ENCODE measurements around the gene LYSMD4. TPM values are rescaled to one million over a fixed set of nuclear protein-coding genes. Genes with fewer than 3 reads are reported as not detected.

LYSMD4 gene
- total RNA-seq, 1 donor from 2014 or later = 20.8 TPM

DNA sequence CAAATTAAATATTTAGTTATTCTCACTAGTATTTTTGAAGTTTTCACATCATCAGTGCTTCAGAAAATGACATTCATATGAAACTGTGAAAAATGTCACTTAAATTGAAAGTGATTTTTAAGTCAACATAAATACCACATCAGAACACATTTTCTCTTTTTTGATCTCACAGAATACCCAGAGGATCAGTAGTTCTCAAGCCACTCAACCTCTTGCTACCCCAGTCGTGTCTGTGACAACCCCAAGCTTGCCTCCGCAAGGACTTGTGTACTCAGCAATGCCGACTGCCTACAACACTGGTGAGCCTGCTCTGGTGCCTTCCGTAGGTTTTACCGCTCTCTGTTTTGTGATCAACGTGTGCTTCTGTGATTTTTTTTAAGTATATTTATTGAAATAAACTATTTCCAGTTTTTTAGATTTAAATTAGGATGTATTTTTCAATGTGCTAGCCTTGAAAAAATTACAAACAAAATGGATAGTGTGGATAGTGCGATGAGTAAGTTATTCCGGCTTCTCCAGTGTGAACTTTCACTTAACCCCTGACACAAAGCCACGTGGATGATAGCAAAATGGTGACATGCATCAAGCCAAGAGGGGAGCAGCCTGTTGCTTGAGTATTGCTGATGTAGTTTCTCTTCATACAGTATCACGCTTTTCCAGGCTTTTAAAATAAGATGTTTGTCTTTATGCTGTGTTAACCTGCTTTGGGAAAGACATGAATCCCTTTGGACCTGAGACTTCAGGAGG lies 26.5 kb downstream of the LYSMD4 start:
- no peak for DNase-seq (ENCODE audit: low read depth)

GRCh38 chr15:99704444-99704838 lies 28.8 kb downstream of the LYSMD4 start:
- peak; percentile 92 for DNase-seq (ENCODE audit: low read depth)

DNA sequence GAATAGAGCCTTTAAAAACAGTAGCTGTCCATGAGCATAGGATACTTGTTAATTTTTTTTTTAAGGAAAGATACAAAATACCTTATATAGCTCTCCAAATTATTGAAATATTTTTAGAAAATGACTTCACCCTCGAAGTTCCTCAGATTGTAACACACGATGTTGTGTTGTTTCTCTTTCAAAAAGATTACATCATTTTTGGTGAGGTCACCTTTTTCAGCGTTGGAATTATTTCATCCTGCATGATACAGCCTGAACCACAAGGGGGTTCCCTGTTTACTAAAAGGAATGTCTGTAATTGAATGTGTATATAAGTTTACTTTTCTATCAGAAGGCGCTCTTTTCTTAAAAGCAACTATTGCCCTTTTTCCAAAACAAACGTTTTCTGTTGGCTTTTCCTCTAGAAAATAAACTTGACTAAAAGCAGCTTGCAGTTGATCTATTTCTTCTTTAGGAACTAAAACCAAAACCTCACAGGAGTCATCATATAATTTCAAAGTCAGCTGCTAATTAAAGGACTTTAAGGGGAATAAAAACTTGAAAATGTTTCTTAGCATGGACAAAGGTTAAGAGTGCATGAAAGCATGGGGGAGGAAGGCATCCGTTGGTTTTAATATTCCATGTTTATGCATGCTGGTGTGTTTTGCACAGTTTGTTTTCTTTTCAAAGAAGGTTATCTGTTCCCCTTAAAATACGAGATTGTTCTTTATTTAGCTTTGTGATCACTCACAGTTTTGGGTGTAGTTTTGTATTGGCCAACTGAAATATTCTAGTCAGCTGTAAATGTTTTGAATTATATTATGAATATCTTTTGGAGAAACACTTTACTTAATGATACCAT lies 29.4 kb downstream of the LYSMD4 start:
- DNase-seq (ENCODE audit: low read depth) = peak; percentile 89

DNA sequence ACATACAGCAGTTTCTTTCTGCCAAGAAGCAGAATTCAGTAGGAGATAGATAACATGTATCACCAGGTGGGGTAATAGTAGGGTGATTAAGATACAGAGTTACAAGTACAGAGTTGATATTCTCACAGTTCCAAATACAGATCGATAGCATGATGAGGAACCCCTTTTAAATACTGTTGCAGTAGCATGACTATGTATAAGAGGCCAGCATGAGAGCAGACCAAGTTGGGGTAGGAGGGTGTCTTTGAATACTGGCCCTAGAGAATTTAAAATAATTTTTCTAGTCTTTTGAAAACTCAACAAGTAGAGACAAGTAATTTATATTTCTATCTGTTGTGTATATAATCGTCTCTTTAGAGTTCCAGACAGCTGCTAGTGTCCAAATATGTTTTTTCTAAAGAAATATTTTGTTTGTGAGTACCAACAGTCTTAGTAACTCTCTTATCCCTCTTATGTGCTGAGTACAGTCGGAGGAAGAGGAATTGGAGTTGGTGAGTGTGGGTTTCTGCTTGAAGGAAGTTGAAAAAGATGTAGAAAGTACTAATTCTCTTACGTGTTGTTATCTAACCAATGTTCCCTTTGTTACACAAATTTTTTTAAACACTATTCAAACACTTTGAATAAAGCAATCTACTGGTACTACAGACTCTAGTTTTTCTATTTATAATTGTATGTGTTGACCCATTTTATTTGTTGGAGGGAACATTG lies 30.2 kb downstream of the LYSMD4 start:
- DNase-seq (ENCODE audit: low read depth) = no peak

- DNase-seq (ENCODE audit: low read depth) = no peak
These were observed 37.1 kb downstream of the LYSMD4 start for GRCh38 chr15:99696096-99696495.

DNA sequence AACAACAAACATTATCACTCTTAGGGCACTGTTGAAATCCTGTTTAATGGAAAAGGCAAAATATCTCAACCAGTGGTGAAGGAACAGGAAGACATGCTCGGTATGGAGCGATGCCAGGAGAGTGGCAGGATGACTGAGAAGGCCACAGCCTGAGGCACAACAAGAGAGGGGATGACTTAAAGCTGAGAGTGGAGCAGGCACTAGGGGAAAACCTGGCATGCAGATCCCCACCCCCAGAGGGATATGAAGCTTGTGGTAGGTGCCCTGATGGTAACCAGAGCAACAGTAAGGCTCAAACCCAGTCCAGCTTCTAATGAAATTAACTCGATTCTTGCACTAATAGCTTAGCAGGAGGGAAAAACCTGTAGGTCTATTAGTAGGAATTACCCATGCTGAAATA lies 40.4 kb downstream of the LYSMD4 start:
- DNase-seq (ENCODE audit: low read depth) = peak; percentile 22

GRCh38 chr15:99686290-99686689 lies 46.9 kb downstream of the LYSMD4 start:
- no peak for DNase-seq (ENCODE audit: low read depth)

DNA sequence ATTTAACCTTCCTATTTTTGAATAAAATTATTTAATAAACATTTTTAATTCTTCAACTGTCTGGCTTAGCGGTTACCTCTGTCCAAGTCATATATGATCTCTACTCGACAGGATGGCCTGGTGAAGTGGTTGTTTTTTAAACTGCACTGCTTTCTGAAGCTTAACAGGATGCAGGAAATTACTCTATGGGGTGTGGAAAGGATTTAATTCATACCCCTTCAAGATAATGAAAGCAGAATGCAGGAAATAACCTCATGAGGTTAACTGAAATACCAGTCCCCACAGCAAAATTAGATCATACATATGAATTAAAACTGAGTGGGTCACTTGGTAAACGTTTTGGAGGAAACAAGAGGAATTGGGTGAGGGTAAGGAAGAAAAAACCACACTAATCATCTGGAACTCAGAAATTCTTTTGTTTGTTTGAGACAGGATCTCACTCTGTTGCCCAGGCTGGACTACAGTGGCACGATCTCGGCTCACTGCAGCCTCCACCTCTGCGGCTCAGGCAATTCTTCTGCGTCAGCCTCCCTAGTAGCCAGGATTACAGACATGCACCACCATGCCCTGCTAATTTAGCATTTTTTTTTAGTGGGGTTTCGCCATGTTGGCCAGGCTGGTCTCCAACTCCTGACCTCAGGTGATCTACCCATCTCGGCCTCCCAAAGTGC lies 50.1 kb downstream of the LYSMD4 start:
- DNase-seq (ENCODE audit: low read depth) = no peak

GRCh38 chr15:99682455-99682854 lies 50.8 kb downstream of the LYSMD4 start:
- peak; percentile 63 for DNase-seq (ENCODE audit: low read depth)

GRCh38 chr15:99681990-99682389 lies 51.2 kb downstream of the LYSMD4 start:
- no peak for DNase-seq (ENCODE audit: low read depth)

- DNase-seq (ENCODE audit: low read depth) = no peak
These were observed 53.0 kb downstream of the LYSMD4 start for GRCh38 chr15:99680276-99680675.

GRCh38 chr15:99677540-99678134 lies 55.6 kb downstream of the LYSMD4 start:
- peak; percentile 13 for DNase-seq (ENCODE audit: low read depth)

Other genes starting within 250 kb of the LYSMD4 start
- 515 and 568 TPM in 2 replicates for gene MEF2A, start 167.5 kb downstream of the LYSMD4 start, total RNA-seq